ENCODE results near the gene ADAMTS16.

ADAMTS16 gene

GRCh38 chr5:5158472-5158895 lies 18.4 kb downstream of the ADAMTS16 start:
- no peak for ATAC-seq
- no peak for TF ChIP-seq ESRRG (CRISPR knock-in tag; IDR thresholded peaks at IDR 0.05)
- TF ChIP-seq CREB5 (CRISPR knock-in tag; IDR thresholded peaks at IDR 0.05; ENCODE audit: low read depth), result no peak
- no peak for TF ChIP-seq CSDC2 (CRISPR knock-in tag; IDR thresholded peaks at IDR 0.05)
- no peak for TF ChIP-seq ISL1 (CRISPR knock-in tag; IDR thresholded peaks at IDR 0.05)
- TF ChIP-seq ZNF8 (CRISPR knock-in tag; IDR thresholded peaks at IDR 0.05), result no peak
- no peak for TF ChIP-seq TOX (CRISPR knock-in tag; IDR thresholded peaks at IDR 0.05; ENCODE audit: borderline replicate concordance)
- TF ChIP-seq OSR1 (CRISPR knock-in tag; IDR thresholded peaks at IDR 0.05), result no peak
- no peak for TF ChIP-seq ZC3H10 (CRISPR knock-in tag; IDR thresholded peaks at IDR 0.05)
- TF ChIP-seq POU6F1 (CRISPR knock-in tag; IDR thresholded peaks at IDR 0.05; ENCODE audit: borderline replicate concordance, low read depth), result no peak
- TF ChIP-seq ARNTL (CRISPR knock-in tag; IDR thresholded peaks at IDR 0.05; ENCODE audit: borderline replicate concordance, low read depth), result no peak
- no peak for TF ChIP-seq CSRNP3 (CRISPR knock-in tag; IDR thresholded peaks at IDR 0.05)
- no peak for TF ChIP-seq SNAI2 (CRISPR knock-in tag; IDR thresholded peaks at IDR 0.05)
- no peak for TF ChIP-seq BACH2 (CRISPR knock-in tag; IDR thresholded peaks at IDR 0.05; ENCODE audit: borderline replicate concordance)
- TF ChIP-seq TSHZ2 (CRISPR knock-in tag; IDR thresholded peaks at IDR 0.05), result no peak
- TF ChIP-seq ZFP3 (CRISPR knock-in tag; IDR thresholded peaks at IDR 0.05), result no peak

GRCh38 chr5:5159282-5160103 lies 19.4 kb downstream of the ADAMTS16 start:
- ATAC-seq, result no peak
- TF ChIP-seq CSRNP3 (CRISPR knock-in tag; IDR thresholded peaks at IDR 0.05) (no peak), ISL1 (CRISPR knock-in tag; IDR thresholded peaks at IDR 0.05) (peak; percentile 57)

- TF ChIP-seq CREB5 (CRISPR knock-in tag; IDR thresholded peaks at IDR 0.05; ENCODE audit: low read depth) (no peak), PATZ1 (CRISPR knock-in tag; IDR thresholded peaks at IDR 0.05; ENCODE audit: borderline replicate concordance) (no peak)
- ATAC-seq, result no peak
Observed at GRCh38 chr5:5164163-5164562, 24.0 kb downstream of the ADAMTS16 start.

All from SK-N-SH treated with all-trans-retinoic acid at 6 μM for 48 hours (cell line).